GM21723 (cell line): ENCODE measurements around the gene CACNG8.

Experiments
- ATAC-seq: cut with Tn5 transposase; IDR thresholded peaks from one replicate; pipeline ENCODE4 v1.9.1; 2021; ENCODE audit warnings: mild to moderate bottlenecking, moderate library complexity; ENCODE audit not compliant: unreplicated experiment

CACNG8 gene

GRCh38 chr19:53961523-53962356 lies 997 bp upstream of the CACNG8 start:
- ATAC-seq, result no peak

GRCh38 chr19:53965091-53965490 lies 2.4 kb downstream of the CACNG8 start:
- no peak for ATAC-seq

- no peak for ATAC-seq
These were observed 4.2 kb downstream of the CACNG8 start for GRCh38 chr19:53966931-53967330.

GRCh38 chr19:53969366-53969765 lies 6.6 kb downstream of the CACNG8 start:
- ATAC-seq, result no peak

GRCh38 chr19:53971673-53972072 lies 8.9 kb downstream of the CACNG8 start:
- ATAC-seq, result no peak

GRCh38 chr19:53977429-53977990 lies 14.8 kb downstream of the CACNG8 start:
- no peak for ATAC-seq

- no peak for ATAC-seq
These were observed 15.4 kb downstream of the CACNG8 start for GRCh38 chr19:53977991-53978731.

GRCh38 chr19:53978975-53979801 lies 16.5 kb downstream of the CACNG8 start:
- ATAC-seq, result no peak

GRCh38 chr19:53980539-53981375 lies 18.0 kb downstream of the CACNG8 start:
- ATAC-seq, result no peak

GRCh38 chr19:53981376-53981951 lies 18.7 kb downstream of the CACNG8 start:
- no peak for ATAC-seq

GRCh38 chr19:53982001-53982451 lies 19.3 kb downstream of the CACNG8 start:
- ATAC-seq, result no peak

GRCh38 chr19:53982611-53983010 lies 19.9 kb downstream of the CACNG8 start:
- no peak for ATAC-seq

GRCh38 chr19:53983457-53984289 lies 20.9 kb downstream of the CACNG8 start:
- ATAC-seq, result no peak

GRCh38 chr19:53985863-53986262 lies 23.1 kb downstream of the CACNG8 start:
- ATAC-seq, result no peak

GRCh38 chr19:53988981-53989380 lies 26.2 kb downstream of the CACNG8 start:
- no peak for ATAC-seq

GRCh38 chr19:53989600-53990533 lies 27.1 kb downstream of the CACNG8 start:
- ATAC-seq, result no peak

GRCh38 chr19:53991224-53992113 lies 28.7 kb downstream of the CACNG8 start, which contains the start of gene CACNG6:
TSS of gene CACNG6 (plus strand) at chr19:53991637. CDS start at chr19:53992878, 1,241 bp downstream.
- no peak for ATAC-seq
